Stimulated activated memory B cell treated with anti-CD40 and anti-IgM and Interleukin-4, amounts not matched to agents 10 μg/mL and 1 μg/mL and 100 μg/mL, for 72 hours (primary cell): ENCODE measurements around the gene CRAT.

Experiments
- ATAC-seq: fragments of 150-1000 bp; cut with Tn5 transposase; 2 replicates; pipeline ENCODE4 v1.10.0; 2021
- H3K27ac Mint-ChIP-seq: one replicate; pipeline ENCODE4 v1.8.0; 2022; ENCODE audit warnings: mild to moderate bottlenecking, mixed read lengths
- H3K27me3 Mint-ChIP-seq: one replicate; pipeline ENCODE4 v1.8.0; 2022; ENCODE audit warnings: mixed read lengths
- H3K36me3 Mint-ChIP-seq: one replicate; pipeline ENCODE4 v1.8.0; 2022; ENCODE audit warnings: mixed read lengths
- H3K4me1 Mint-ChIP-seq: one replicate; pipeline ENCODE4 v1.8.0; 2022; ENCODE audit warnings: mixed read lengths
- H3K4me3 Mint-ChIP-seq: one replicate; pipeline ENCODE4 v1.8.0; 2022; ENCODE audit warnings: mild to moderate bottlenecking, moderate library complexity, mixed read lengths
- H3K9me3 Mint-ChIP-seq: one replicate; pipeline ENCODE4 v1.8.0; 2022; ENCODE audit warnings: mixed read lengths

CRAT gene

DNA sequence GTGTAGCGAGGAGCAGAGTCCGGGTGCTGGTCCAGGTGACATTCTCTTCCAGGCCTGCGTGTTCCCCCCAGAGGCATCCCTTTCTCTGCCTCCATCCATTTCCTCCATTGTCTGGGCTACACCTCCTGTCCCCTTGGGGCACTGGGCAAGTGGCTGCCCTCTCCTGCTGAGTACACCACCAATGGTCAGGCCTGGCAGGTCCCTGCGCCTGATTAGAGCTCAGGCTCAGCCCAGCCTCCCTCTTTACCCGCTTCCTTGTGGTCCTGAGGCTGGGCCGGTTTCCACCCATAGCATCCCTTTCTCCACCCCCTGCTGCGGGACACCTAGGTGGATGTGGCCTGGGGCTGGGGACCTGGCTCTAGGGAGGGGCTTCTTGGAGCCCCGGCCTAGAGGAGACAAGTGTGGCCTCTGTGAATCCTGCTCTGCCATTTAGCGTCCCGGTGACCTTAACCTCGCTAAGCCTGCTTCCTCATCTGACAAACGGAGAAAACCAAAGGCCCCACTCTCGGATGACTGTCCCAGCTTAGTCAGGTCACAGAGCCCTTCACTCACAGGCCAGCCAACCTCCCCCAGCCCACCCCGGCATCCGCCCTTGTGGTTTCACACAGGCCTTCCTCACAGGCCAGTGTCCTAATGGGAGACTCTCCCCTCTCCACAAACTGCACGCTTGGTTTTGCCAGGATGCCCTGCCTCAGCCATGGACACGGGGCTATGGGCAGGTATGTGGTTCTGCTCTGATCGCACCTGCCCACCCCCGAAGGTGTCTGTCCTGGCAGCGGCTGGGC is 16.8 kb downstream of the CRAT start:
- peaks cover 15% of the 10 kb centered on the region for H3K36me3 Mint-ChIP-seq

DNA sequence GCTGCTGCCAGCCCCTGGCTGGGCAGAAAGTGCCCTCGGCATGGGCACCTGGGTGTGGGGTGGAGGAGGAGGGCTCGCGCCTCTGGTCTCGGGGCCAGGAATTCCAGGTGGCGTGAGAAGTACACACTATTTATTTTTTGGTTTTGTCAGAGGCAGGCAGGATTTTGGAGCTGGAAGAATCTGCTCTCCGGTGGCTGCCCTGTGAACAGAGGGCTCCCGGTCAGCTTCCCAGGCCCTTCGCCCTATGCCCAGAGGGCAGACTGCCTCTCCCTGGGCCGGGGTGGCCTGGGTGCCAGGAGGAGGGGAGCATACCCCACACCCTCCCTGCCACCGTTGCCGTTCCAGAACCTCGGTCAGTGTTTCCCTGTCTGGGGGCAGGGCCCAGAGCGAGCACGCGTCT is 21.3 kb downstream of the CRAT start:
- Mint-ChIP-seq H3K4me1 (no peaks in the 10 kb centered on the region), H3K9me3 (no peaks in the 10 kb centered on the region), H3K4me3 (no peak overlapping the region), H3K27ac (no peak overlapping the region), H3K36me3 (peaks cover 31% of the 10 kb centered on the region), H3K27me3 (no peaks in the 10 kb centered on the region)
- no peak for ATAC-seq

More for the DNA sequence above, 16.8 kb downstream of the CRAT start:
- no peak overlapping the region for H3K4me3 Mint-ChIP-seq
- H3K27me3 Mint-ChIP-seq: no peaks in the 10 kb centered on the region
- H3K27ac Mint-ChIP-seq: no peak overlapping the region
- H3K4me1 Mint-ChIP-seq: no peaks in the 10 kb centered on the region
- H3K9me3 Mint-ChIP-seq: no peaks in the 10 kb centered on the region
- ATAC-seq: no peak

DNA sequence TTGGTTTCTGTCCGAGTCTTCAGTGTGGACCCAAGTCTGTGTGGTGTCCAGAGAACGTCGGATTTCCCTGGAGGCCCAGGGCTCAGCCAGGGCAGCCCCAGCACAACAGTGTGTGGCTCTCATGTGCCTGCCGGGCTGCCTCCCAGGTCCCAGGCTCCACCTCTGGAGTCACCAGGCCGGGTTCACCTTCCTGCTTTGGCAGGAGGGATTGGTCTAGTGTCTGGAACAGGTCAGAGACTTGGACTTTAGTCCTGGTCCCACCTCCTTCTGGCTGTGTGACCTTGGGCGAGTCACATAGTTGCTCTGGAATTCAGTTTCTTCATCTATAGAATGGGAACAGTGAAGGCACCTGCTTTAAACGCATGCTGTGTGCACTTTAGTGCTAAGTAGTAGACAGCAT is 26.5 kb downstream of the CRAT start:
- peaks cover 17% of the 10 kb centered on the region for H3K36me3 Mint-ChIP-seq
- H3K4me3 Mint-ChIP-seq: no peak overlapping the region
- H3K4me1 Mint-ChIP-seq: peaks cover 32% of the 10 kb centered on the region
- no peak overlapping the region for H3K27ac Mint-ChIP-seq
- no peaks in the 10 kb centered on the region for H3K9me3 Mint-ChIP-seq
- no peak for ATAC-seq
- no peaks in the 10 kb centered on the region for H3K27me3 Mint-ChIP-seq

DNA sequence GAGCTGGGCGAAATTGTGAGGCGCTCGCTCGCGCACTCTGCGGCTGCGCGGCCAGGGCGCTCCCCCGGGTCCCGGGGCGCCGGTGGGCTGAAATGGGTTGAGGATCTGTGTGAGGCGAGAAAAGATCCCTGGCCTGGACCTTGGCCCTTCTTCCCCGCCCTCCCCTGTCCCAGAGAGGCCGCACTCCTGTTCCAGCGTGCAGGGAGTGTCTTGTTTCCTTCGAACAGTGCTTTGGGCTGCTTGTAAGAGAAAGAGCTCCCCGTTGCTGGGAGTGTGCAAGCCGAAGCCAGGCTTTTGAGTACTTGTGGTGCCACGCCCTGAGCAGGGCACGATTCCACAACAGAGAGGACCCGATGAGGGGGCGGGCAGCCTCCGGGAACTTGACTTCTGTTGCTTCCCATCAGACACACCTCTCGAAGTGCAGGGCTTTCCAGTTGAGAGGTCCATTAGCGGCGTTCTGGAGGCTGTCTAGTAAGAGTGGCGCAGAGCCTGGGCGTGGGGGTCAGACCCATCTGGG is 29.1 kb downstream of the CRAT start:
- no peak for ATAC-seq
- peaks cover 10% of the 10 kb centered on the region for H3K36me3 Mint-ChIP-seq
- peak overlapping the region; percentile 88 for H3K4me3 Mint-ChIP-seq
- H3K9me3 Mint-ChIP-seq: no peaks in the 10 kb centered on the region
- peaks cover 41% of the 10 kb centered on the region for H3K4me1 Mint-ChIP-seq
- H3K27ac Mint-ChIP-seq: peak overlapping the region; percentile 68
- no peaks in the 10 kb centered on the region for H3K27me3 Mint-ChIP-seq

DNA sequence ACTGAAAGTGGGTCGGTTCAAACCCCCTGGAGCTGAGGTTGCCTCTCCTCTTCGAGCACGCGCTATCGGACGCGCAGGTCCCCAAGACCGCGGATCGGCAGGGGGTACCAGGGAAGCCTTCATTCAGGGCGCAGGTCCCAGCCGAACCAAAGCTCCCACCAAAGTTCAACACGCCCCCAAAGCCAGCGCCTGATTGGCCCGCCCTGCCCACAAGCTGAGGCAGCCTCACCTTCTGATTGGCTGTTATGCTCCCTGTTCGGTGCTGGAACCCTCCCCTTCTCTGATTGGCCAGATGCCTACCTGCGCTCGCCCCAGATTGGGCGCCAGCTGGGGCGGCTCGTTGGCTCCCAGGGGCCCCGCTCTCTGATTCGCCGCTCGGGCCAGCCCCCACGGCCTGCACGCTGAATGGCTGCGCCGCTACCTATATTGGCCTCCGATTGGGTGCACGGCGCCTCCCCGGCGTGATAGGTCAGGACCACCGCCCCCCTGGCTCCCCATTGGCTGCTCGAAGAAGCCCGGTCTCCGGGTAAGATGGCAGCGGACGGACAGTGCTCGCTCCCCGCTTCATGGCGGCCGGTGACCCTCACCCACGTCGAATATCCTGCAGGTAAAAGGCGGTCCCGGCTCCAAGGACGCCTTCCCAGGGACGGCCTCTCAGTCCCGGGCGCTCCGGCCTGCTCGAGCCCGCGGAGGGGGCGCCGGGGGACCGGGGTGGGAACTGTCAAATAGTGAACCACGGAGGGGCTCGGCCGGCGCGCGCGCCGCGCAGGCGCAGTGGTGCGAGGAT is 29.8 kb downstream of the CRAT start, which contains the start of gene DOLPP1:
DOLPP1 (plus strand) TSS at position 511 of the 787 bp plus-strand sequence; CDS start at position 532, 21 bp downstream.
- peak; percentile 99 for ATAC-seq
- no peaks in the 10 kb centered on the region for H3K9me3 Mint-ChIP-seq
- H3K4me1 Mint-ChIP-seq: peaks cover 41% of the 10 kb centered on the region

DNA sequence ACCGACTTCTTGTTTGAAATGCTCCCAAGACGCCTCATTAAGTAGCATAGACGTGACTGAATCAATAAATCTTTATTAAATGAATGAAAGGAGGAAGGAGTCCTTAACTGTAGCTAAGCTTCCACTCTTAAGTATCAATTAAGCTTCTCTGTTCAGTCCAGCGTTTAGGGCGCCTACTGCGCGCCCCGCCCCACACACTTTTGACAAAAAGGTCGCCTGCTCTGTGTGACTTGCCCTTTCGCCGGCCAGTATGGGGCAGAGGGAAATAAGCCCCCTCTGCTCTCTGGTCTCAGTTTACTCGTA is 30.3 kb downstream of the CRAT start:
- H3K36me3 Mint-ChIP-seq: peaks cover 5% of the 10 kb centered on the region
- no peaks in the 10 kb centered on the region for H3K27me3 Mint-ChIP-seq
- peaks cover 41% of the 10 kb centered on the region for H3K4me1 Mint-ChIP-seq
- H3K4me3 Mint-ChIP-seq: peak overlapping the region; percentile 88
- peak overlapping the region; percentile 68 for H3K27ac Mint-ChIP-seq
- no peaks in the 10 kb centered on the region for H3K9me3 Mint-ChIP-seq
- no peak for ATAC-seq

More for the DNA sequence above, 29.8 kb downstream of the CRAT start, which contains the start of gene DOLPP1:
- H3K27me3 Mint-ChIP-seq: no peaks in the 10 kb centered on the region
- H3K27ac Mint-ChIP-seq: peak within 1 kb of the TSS; percentile 68
- peak within 1 kb of the TSS; percentile 88 for H3K4me3 Mint-ChIP-seq
- peaks cover 6% of the 10 kb centered on the region for H3K36me3 Mint-ChIP-seq

DNA sequence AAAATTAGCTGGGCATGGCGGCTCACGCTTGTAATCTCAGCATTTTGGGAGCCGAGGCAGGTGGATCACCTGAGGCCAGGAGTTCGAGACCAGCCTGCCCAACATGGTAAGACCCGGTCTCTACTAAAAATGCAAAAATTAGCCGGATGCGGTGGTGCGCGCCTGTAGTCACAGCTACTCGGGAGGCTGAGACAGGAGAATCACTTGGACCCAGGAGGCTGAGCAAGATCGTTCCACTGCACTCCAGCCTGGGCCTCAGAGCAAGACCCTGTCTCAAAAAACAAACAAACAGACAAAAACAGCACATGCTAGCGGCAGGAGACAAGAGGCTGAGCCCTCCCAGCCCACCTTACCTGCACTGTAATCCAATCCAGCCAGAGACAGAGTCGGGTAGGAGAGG is 30.8 kb downstream of the CRAT start:
- Mint-ChIP-seq H3K4me3 (peak overlapping the region; percentile 88), H3K27me3 (no peaks in the 10 kb centered on the region), H3K36me3 (peaks cover under 1% of the 10 kb centered on the region), H3K4me1 (peaks cover 41% of the 10 kb centered on the region), H3K9me3 (no peaks in the 10 kb centered on the region), H3K27ac (no peak overlapping the region)
- no peak for ATAC-seq

DNA sequence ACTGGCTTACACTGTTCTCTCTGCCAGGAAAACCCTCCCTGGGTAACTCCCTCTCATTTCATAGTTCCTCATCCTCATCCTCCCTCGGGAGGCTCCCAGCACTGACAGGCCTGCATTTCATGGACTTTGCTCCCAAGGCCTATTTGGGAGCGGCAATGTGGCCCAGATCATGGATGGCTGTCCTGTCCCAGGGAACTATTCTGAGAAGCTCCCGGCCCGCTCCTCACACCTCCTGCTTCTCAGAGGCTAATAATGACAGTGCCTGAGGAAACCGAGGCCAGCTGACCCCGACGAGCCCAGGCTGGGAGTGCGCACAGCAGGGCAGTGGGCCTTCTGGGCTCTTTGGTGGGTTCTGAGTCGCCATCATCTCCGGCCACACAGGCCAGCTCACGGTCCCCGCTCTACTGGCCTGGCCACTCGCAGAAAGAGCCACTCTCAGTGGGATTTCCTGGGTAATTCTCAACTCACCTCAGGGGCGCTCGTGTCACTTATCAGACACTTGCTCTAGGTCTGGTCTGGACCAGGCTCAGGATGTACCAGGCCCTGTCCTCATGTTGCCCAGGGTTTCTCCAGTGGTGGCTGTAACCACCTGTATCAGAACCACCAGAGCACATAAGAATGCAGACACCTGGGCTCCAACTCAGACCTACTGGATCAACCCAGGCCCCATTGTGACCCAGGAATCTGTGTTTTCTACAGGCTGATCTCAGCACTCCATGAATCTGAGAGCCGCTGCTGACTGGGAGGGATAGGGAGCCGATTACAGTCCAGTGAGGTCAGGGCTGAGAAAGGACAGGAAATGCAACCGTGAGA is 31.7 kb downstream of the CRAT start:
- Mint-ChIP-seq H3K36me3 (no peaks in the 10 kb centered on the region), H3K4me1 (peaks cover 41% of the 10 kb centered on the region), H3K4me3 (peak overlapping the region; percentile 88), H3K9me3 (no peaks in the 10 kb centered on the region), H3K27ac (no peak overlapping the region), H3K27me3 (no peaks in the 10 kb centered on the region)
- no peak for ATAC-seq

DNA sequence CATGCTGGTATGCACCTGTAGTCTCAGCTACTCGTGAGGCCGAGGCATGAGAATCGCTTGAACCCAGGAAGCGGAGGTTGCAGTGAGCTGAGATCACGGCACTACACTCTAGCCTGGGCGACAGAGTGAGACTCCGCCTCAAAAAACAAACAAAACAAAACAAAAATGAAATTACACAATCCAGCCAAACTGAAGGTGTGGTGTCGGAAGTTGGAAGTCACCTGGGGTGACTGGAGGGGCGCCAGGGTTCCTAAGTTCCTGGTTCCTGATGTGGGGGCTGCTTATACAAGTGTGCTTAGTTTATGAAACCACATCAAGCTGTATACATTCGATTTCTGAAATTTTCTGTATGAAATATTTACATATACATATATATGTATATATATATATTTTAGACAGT is 33.4 kb downstream of the CRAT start:
- Mint-ChIP-seq H3K4me1 (peaks cover 32% of the 10 kb centered on the region), H3K4me3 (no peak overlapping the region), H3K36me3 (no peaks in the 10 kb centered on the region), H3K27me3 (no peaks in the 10 kb centered on the region), H3K27ac (no peak overlapping the region), H3K9me3 (no peaks in the 10 kb centered on the region)
- ATAC-seq: no peak

DNA sequence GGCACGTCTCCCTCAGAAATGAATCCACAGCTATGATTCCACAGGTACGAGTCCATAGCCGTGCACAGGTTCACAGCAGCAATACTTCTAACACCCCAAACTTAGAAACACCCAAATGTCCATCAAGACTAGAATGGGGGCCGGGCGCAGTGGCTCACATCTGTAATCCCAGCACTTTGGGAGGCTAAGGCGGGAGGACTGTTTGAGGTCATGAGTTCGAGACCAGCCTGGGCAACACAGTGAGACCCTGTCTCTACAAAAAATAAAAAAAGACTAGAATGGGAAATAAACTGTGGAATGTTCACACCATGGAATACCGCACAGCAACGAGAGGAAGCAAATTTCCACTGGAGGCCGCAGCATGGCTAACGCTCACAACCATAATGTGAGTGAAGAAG is 34.0 kb downstream of the CRAT start:
- Mint-ChIP-seq H3K27me3 (no peaks in the 10 kb centered on the region), H3K4me3 (no peak overlapping the region), H3K27ac (no peak overlapping the region), H3K4me1 (peaks cover 26% of the 10 kb centered on the region), H3K9me3 (no peaks in the 10 kb centered on the region), H3K36me3 (no peaks in the 10 kb centered on the region)
- no peak for ATAC-seq

DNA sequence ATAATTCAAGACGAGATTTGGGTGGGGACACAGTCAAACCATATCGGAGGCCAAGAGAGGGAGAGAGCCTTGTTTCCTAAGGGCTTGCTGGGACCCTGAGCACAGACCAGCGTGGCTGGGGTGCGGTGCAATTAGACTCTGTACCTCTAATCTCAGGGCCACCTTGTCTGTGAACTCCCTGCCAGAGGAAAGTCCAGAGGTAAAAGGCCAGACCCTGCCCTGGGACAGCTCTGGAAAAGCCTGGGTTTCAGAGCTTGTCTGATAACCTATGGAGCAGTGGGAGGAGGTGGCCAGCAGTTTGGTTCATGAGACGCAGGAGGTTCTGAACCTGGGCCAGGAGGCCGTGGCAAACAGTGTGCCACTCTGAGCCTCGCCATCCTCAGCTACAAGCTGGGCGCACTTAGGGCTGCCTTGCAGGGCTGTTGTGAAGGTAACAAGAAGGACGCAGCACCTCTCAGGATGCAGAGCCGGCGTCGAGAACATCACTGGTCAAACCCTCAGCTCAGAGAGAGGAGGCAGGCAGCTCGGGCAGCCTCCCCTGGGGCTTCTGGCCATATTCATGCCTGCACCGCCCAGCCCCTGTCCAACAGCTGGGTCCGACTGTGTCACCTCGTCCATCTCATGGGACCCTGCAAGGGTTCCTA is 34.5 kb downstream of the CRAT start:
- H3K27me3 Mint-ChIP-seq: no peaks in the 10 kb centered on the region
- no peak overlapping the region for H3K4me3 Mint-ChIP-seq
- H3K36me3 Mint-ChIP-seq: no peaks in the 10 kb centered on the region
- H3K27ac Mint-ChIP-seq: no peak overlapping the region
- H3K4me1 Mint-ChIP-seq: peaks cover 23% of the 10 kb centered on the region
- H3K9me3 Mint-ChIP-seq: no peaks in the 10 kb centered on the region
- no peak for ATAC-seq

DNA sequence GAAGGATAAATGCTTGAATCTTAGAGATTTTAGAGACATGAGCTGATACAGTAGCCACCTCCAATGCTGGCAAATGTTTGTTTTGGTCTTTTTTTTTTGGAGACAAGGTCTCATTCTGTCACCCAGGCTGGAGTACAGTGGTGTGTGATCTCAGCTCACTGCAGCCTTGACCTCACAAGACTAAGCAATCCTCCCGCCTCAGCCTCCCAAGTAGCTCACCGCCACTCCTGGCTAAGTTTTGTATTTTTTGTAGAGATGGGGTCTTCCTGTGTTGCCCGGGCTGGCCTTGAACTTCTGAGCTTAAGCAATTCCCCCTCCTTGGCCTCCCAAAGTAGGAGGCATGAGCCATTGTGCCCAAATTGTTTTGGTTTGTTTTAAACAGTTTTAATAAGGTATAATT is 36.5 kb downstream of the CRAT start:
- Mint-ChIP-seq H3K36me3 (peaks cover 6% of the 10 kb centered on the region), H3K27ac (no peak overlapping the region)
- ATAC-seq: no peak

DNA sequence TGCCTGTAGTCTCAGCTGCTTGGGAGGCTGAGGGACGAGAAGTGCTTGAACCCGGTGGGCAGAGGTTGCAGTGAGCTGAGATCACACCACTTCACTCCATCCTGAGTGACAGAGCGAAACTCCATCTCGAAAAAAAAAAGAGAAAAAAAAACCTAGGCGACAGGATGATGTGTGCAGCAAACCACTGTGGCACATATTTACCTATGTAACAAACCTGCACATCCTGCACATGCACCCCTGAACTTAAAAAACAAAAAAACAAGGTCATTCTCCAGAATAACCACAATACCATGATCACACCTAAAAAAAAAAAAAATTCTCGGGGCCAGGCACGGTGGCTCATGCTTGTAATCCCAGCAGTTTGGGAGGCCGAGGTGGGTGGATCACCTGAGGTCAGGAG is 37.2 kb downstream of the CRAT start:
- ATAC-seq: no peak
- no peak overlapping the region for H3K27ac Mint-ChIP-seq
- H3K4me3 Mint-ChIP-seq: no peak overlapping the region
- H3K4me1 Mint-ChIP-seq: peaks cover 20% of the 10 kb centered on the region
- H3K27me3 Mint-ChIP-seq: no peaks in the 10 kb centered on the region
- H3K9me3 Mint-ChIP-seq: no peaks in the 10 kb centered on the region
- peaks cover 9% of the 10 kb centered on the region for H3K36me3 Mint-ChIP-seq

More for the DNA sequence above, 36.5 kb downstream of the CRAT start:
- Mint-ChIP-seq H3K4me1 (peaks cover 20% of the 10 kb centered on the region), H3K9me3 (no peaks in the 10 kb centered on the region), H3K4me3 (no peak overlapping the region), H3K27me3 (no peaks in the 10 kb centered on the region)

DNA sequence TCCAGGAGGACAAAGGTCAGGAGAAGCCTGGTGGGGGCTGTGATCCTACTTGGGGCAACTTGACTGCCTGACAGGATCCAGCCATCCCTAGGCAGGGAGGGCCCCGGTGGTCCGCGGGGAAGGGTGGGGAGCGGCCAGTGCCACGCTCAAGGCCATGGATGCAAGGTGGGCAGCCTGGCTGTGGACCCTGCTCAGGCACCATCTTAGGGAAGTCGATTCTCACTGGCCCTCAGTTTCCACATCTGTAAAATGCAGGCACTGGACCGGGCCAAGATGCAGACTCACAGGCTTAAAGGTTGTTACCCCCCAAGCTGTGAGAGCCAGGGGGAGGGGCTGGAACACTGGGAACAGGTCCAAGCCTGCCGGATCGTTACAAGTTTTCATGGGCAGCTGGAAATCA is 38.4 kb downstream of the CRAT start:
- ATAC-seq: no peak
- Mint-ChIP-seq H3K4me3 (no peak overlapping the region), H3K4me1 (peaks cover 23% of the 10 kb centered on the region), H3K27ac (no peak overlapping the region), H3K27me3 (no peaks in the 10 kb centered on the region), H3K36me3 (peaks cover 16% of the 10 kb centered on the region), H3K9me3 (no peaks in the 10 kb centered on the region)
